ENCODE results near the gene OPCML.

OPCML gene

DNA sequence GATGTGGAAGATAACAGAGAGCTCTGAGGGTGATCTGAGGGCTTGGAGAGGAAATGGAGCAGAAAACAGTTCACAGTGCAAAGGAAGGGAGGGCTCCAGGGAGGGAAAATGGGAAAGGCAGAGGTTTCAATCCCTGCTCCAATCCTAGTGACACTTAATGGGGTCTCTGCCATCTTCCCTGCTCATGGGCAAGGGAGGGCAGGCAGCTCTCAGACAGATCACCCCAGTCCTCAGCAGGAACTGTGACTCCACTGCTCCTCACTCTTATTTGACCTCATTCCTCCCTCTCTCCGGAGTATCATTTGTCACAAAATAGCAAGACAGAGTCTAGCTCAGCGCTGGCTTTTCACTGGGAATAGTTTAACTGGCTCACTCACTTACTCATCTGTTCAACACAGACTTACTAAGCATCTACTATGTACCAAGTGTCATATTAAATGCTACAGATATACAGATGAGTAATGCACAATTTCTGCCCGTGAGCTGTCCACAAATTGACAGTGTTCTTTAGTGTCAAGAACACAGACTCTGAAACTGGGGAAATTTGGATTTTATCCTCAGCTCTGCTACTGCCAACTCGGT, 817.4 kb downstream of the OPCML start:
- TF ChIP-seq, protein P1, sequence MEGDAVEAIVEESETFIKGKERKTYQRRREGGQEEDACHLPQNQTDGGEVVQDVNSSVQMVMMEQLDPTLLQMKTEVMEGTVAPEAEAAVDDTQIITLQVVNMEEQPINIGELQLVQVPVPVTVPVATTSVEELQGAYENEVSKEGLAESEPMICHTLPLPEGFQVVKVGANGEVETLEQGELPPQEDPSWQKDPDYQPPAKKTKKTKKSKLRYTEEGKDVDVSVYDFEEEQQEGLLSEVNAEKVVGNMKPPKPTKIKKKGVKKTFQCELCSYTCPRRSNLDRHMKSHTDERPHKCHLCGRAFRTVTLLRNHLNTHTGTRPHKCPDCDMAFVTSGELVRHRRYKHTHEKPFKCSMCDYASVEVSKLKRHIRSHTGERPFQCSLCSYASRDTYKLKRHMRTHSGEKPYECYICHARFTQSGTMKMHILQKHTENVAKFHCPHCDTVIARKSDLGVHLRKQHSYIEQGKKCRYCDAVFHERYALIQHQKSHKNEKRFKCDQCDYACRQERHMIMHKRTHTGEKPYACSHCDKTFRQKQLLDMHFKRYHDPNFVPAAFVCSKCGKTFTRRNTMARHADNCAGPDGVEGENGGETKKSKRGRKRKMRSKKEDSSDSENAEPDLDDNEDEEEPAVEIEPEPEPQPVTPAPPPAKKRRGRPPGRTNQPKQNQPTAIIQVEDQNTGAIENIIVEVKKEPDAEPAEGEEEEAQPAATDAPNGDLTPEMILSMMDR (IDR thresholded peaks at IDR 0.05) = no peak

DNA sequence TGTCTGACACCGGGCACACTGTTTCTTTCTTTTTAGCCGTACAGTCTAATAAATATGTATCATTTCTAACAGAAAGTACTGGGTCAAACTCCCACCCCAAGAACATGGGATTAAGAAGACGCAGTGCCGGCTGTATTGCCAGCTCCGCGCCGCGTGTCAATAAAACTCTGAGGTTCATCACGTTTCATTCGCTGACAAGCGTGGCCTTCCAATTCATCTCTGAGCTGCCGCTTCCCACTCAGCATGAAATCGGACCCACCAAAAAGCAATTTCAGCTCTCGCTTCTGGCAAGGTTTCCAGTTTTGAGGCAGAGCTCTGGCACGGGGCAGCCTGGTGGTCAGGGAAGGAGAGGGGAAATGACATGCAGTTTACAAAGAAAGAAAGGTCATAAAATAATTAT, 819.8 kb downstream of the OPCML start:
- TF ChIP-seq, protein P1 (IDR thresholded peaks at IDR 0.05) = no peak

GRCh38 chr11:132704781-132705375, 827.4 kb downstream of the OPCML start:
- TF ChIP-seq, protein P1 (IDR thresholded peaks at IDR 0.05) = no peak

DNA sequence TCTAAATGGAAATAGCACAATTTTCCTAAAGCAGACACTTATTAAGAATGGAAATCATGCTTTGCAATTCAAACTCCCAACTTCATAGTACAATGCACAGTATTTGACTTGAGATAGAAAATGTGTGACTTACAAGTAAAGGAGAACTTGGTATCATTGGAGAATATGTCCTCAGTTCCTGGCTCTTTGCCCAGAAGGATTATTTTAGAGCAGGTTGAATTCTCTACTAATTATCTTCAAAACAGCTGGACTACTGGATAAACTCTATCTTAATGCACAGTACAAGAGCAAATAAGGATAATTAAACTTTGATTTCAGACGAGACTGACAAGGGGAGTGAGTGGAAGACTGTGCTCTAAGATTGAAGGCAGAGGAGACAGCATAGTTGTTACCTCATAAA, 839.4 kb downstream of the OPCML start:
- TF ChIP-seq, protein P1 (IDR thresholded peaks at IDR 0.05) = no peak

GRCh38 chr11:132691848-132692550, 840.3 kb downstream of the OPCML start:
- TF ChIP-seq, protein P1 (IDR thresholded peaks at IDR 0.05) = no peak

GRCh38 chr11:132686886-132687285, 845.4 kb downstream of the OPCML start:
- TF ChIP-seq, protein P1 (IDR thresholded peaks at IDR 0.05) = no peak

DNA sequence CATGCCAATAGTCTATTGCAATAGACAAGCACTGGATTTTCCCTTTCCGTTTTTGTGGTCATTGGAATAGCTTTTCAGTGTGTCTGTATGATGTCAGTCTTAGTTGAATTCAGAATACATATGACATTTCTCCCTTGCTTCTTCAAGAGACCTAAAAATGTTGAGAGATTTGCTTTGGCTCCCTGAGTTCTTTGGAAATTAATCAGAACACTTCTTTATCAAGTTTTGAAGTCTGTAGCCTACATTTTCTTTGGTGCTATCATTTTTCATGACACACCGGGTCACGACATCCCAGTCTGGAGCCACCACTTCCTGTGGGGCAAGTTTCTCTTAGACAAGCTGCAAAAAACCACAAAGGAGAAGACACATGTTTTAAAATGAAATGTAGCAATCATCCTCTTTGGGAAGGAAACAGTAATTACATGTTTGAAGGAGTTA, 847.1 kb downstream of the OPCML start:
- TF ChIP-seq, protein P1 (IDR thresholded peaks at IDR 0.05) = no peak
